Activated B cell treated with CpG ODN at 0.5 μM for 24 hours (primary cell): Measurements from ENCODE around the gene CAMK2G. TPM values are rescaled to one million over a fixed set of nuclear protein-coding genes. Genes with fewer than 3 reads are reported as not detected.
A peak's percentile ranks its signal among the peaks of the same experiment; 100 is the strongest.

ENCODE experiments used
- ATAC-seq: fragments of 200-7000 bp; cut with Tn5 transposase; one replicate; pipeline ENCODE4 v1.10.0; 2021; ENCODE audit warnings: low read depth, mild to moderate bottlenecking, moderate library complexity
- CTCF ChIA-PET: fragments of 350-600 bp; sonication (Branson Sonifier 250); formaldehyde crosslinking; loops from one replicate; lab custom pipeline; 2021; ENCODE audit warnings: antibody characterized with exemption; lab: Charles Lee
- POLR2A ChIA-PET: fragments of 350-600 bp; sonication (Branson Sonifier 250); formaldehyde crosslinking; loops from one replicate; lab custom pipeline; 2021; ENCODE audit warnings: antibody characterized with exemption; lab: Charles Lee
- DNase-seq: peaks from one replicate; pipeline ENCODE4 v3.0.0; 2022
- H3K27ac Mint-ChIP-seq: one replicate; pipeline ENCODE4 v1.8.0; 2020; ENCODE audit warnings: mixed read lengths
- H3K27me3 Mint-ChIP-seq: one replicate; pipeline ENCODE4 v1.8.0; 2021; ENCODE audit warnings: mixed read lengths
- H3K36me3 Mint-ChIP-seq: one replicate; pipeline ENCODE4 v1.8.0; 2021; ENCODE audit warnings: low read depth, mixed read lengths
- H3K4me1 Mint-ChIP-seq: one replicate; pipeline ENCODE4 v1.8.0; 2021; ENCODE audit warnings: mixed read lengths
- H3K4me3 Mint-ChIP-seq: one replicate; pipeline ENCODE4 v1.8.0; 2020; ENCODE audit warnings: mild to moderate bottlenecking, mixed read lengths
- H3K9me3 Mint-ChIP-seq: one replicate; pipeline ENCODE4 v1.8.0; 2020; ENCODE audit warnings: mixed read lengths
- intact Hi-C: fragments of 100-400 bp; cut with micrococcal nuclease; formaldehyde crosslinking; loops from one replicate; pipeline ENCODE4 v1.15.1; 2024
- total RNA-seq: library from RNA; stranded (reverse); gene quantifications from 2 replicates; pipeline ENCODE4 v1.2.3, GENCODE V29; 2022
- TF ChIP-seq, protein P1 (sequence below): fragments of 200-600 bp; IDR thresholded peaks from one replicate; pipeline ENCODE4 v1.8.0; 2022; ENCODE audit warnings: antibody characterized with exemption, mild to moderate bottlenecking

The CAMK2G gene
- total RNA-seq, 1 donor from 2014 or later, result 19.9 TPM

DNA sequence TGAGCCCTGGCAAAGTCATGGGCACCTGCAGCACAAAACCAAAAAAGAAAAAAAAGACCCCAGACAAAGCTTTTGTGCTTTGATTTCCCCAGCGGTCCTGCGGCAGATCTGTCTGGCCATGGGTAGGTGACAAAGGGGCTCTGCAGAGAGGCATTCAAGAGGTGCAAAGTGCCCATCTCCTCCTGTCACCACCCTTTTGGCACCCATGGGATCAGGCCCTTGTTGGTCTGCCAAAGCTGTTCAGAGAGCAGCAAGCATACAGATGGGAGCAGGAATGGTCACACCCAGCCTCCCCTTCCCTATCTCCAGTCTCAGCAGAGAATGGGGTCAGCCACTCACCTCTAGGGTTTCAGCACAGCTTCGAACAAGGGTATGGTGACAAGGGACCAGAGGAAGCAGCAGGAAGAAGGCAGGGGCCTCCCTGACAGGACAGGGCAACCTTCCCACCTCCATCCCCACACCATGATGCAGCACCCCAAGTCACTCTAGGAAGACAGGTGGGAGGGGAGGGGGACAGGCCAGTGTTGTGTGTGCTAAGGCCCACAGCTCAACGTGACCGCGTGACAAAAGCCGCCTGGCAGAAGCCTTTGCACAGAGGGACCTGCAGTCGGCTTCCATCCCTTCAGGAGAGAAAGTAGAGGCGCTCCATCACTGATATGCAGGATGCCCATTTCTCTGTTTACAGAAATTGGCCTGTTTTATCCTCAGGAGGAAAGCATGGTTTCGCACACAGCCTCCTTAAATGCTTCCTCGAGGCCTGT, 6.3 kb downstream of the CAMK2G start:
- Mint-ChIP-seq H3K4me1 (peaks cover 59% of the 10 kb centered on the region), H3K4me3 (no peak overlapping the region), H3K36me3 (peaks cover 25% of the 10 kb centered on the region), H3K9me3 (no peaks in the 10 kb centered on the region), H3K27ac (peak overlapping the region; percentile 96), H3K27me3 (no peaks in the 10 kb centered on the region)
- POLR2A ChIA-PET, result no interaction called here
- TF ChIP-seq, protein P1, sequence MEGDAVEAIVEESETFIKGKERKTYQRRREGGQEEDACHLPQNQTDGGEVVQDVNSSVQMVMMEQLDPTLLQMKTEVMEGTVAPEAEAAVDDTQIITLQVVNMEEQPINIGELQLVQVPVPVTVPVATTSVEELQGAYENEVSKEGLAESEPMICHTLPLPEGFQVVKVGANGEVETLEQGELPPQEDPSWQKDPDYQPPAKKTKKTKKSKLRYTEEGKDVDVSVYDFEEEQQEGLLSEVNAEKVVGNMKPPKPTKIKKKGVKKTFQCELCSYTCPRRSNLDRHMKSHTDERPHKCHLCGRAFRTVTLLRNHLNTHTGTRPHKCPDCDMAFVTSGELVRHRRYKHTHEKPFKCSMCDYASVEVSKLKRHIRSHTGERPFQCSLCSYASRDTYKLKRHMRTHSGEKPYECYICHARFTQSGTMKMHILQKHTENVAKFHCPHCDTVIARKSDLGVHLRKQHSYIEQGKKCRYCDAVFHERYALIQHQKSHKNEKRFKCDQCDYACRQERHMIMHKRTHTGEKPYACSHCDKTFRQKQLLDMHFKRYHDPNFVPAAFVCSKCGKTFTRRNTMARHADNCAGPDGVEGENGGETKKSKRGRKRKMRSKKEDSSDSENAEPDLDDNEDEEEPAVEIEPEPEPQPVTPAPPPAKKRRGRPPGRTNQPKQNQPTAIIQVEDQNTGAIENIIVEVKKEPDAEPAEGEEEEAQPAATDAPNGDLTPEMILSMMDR, result no peak
- intact Hi-C loops, result no loop called here
- DNase-seq (no peak), ATAC-seq (no peak)
- CTCF ChIA-PET, result interaction anchor here (0.7 kb wide), 1 partner anchor 11 kb away, joined by 3 read pairs; no protein-coding TSS in a partner anchor

GRCh38 chr10:73867126-73867807, 7.1 kb downstream of the CAMK2G start:
- Mint-ChIP-seq H3K4me1 (peaks cover 55% of the 10 kb centered on the region), H3K27ac (peak overlapping the region; percentile 96), H3K36me3 (peaks cover 22% of the 10 kb centered on the region), H3K27me3 (no peaks in the 10 kb centered on the region), H3K4me3 (no peak overlapping the region), H3K9me3 (no peaks in the 10 kb centered on the region)
- ATAC-seq (no peak), DNase-seq (no peak)
- intact Hi-C loops, result no loop called here
- ChIA-PET POLR2A (interaction anchor here (3.5 kb wide), 1 partner anchor 7 kb away, joined by 33 read pairs; the partner anchor contains the start of gene CAMK2G), CTCF (no interaction called here)
- TF ChIP-seq, protein P1, result no peak

GRCh38 chr10:73866621-73867020, 7.7 kb downstream of the CAMK2G start:
- H3K4me1 Mint-ChIP-seq, result peaks cover 49% of the 10 kb centered on the region
- DNase-seq (no peak), ATAC-seq (no peak)
- H3K36me3 Mint-ChIP-seq, result peaks cover 17% of the 10 kb centered on the region
- POLR2A ChIA-PET, result interaction anchor here (0.8 to 3.5 kb wide), 4 partner anchors 8 to 90 kb away, joined by 3 to 33 read pairs (median 7); partner anchors contain the start of gene CAMK2G
- H3K4me3 Mint-ChIP-seq, result peak overlapping the region; percentile 11
- intact Hi-C loops, result loop anchor here (1.0 kb wide), 1 partner anchor 9 kb away; no protein-coding TSS in a partner anchor
- CTCF ChIA-PET, result interaction anchor here (2.1 kb wide), 1 partner anchor 13 kb away, joined by 15 read pairs; no protein-coding TSS in a partner anchor
- no peaks in the 10 kb centered on the region for H3K9me3 Mint-ChIP-seq
- TF ChIP-seq, protein P1, result no peak
- H3K27me3 Mint-ChIP-seq, result no peaks in the 10 kb centered on the region
- peak overlapping the region; percentile 96 for H3K27ac Mint-ChIP-seq

- Mint-ChIP-seq H3K4me1 (peaks cover 46% of the 10 kb centered on the region), H3K27me3 (no peaks in the 10 kb centered on the region), H3K27ac (peak overlapping the region; percentile 96), H3K9me3 (no peaks in the 10 kb centered on the region), H3K4me3 (peak overlapping the region; percentile 73), H3K36me3 (peaks cover 11% of the 10 kb centered on the region)
- DNase-seq (peak; percentile 46), ATAC-seq (peak; percentile 93)
- ChIA-PET POLR2A (interaction anchor here (0.6 to 3.5 kb wide), 8 partner anchors 9 to 1369 kb away, joined by 3 to 33 read pairs (median 4); partner anchors contain the start of genes ADK, CAMK2G and CFAP70), CTCF (interaction anchor here (2.1 kb wide), 2 partner anchors 14 to 20 kb away, joined by 6 to 15 read pairs; no protein-coding TSS in a partner anchor)
- TF ChIP-seq, protein P1, result no peak
- intact Hi-C loops, result loop anchor here (1.0 kb wide), 2 partner anchors 10 to 16 kb away; no protein-coding TSS in a partner anchor
These were observed 8.6 kb downstream of the CAMK2G start for GRCh38 chr10:73865459-73866442.
